Calu3 (cell line): ENCODE results near the gene ZC3H8. TPM values are rescaled to one million over a fixed set of nuclear protein-coding genes. Genes with fewer than 3 reads are reported as not detected.
"Not testable (repeated sequence)": the region's sequence is repeated elsewhere in the genome, so short reads cannot be mapped to it uniquely, and the experiment has no call there.

Experiments
- BruUV-seq: library from RNA; stranded (reverse); fragments of 400-500 nt; replicated peaks from 2 replicates; lab custom pipeline; 2021; lab: Mats Ljungman, UMichigan
- CTCF ChIA-PET: fragments of 300-600 bp; sonication (Branson Sonifier 250); formaldehyde crosslinking; loops from one replicate; lab custom pipeline; 2022; ENCODE audit warnings: antibody characterized with exemption; lab: Charles Lee
- DNase-seq: peaks from one replicate; pipeline ENCODE4 v3.0.0; 2022
- H3K27ac Mint-ChIP-seq: one replicate; pipeline ENCODE4 v1.8.0; 2022; ENCODE audit warnings: mixed read lengths; ENCODE audit not compliant: unreplicated experiment
- H3K27me3 Mint-ChIP-seq: one replicate; pipeline ENCODE4 v1.8.0; 2022; ENCODE audit warnings: mixed read lengths; ENCODE audit not compliant: unreplicated experiment
- H3K36me3 Mint-ChIP-seq: one replicate; pipeline ENCODE4 v1.8.0; 2022; ENCODE audit warnings: mild to moderate bottlenecking, moderate library complexity, mixed read lengths; ENCODE audit not compliant: insufficient read depth, unreplicated experiment
- H3K4me1 Mint-ChIP-seq: one replicate; pipeline ENCODE4 v1.8.0; 2022; ENCODE audit warnings: mild to moderate bottlenecking, low read depth, mixed read lengths; ENCODE audit not compliant: unreplicated experiment
- H3K4me3 Mint-ChIP-seq: one replicate; pipeline ENCODE4 v1.8.0; 2022; ENCODE audit warnings: mild to moderate bottlenecking, low read depth, moderate library complexity, mixed read lengths; ENCODE audit not compliant: unreplicated experiment
- H3K9me3 Mint-ChIP-seq: one replicate; pipeline ENCODE4 v1.8.0; 2022; ENCODE audit warnings: low read depth, mixed read lengths; ENCODE audit not compliant: unreplicated experiment
- intact Hi-C: fragments of 100-400 bp; cut with micrococcal nuclease; formaldehyde crosslinking; loops from one replicate; pipeline ENCODE4 v1.10.0; 2022; ENCODE audit not compliant: unreplicated experiment
- total RNA-seq: library from RNA; stranded (reverse); gene quantifications from 2 replicates; pipeline ENCODE4 v1.2.3, GENCODE V29; 2022
- TF ChIP-seq, protein P1 (sequence below): fragments of 200-600 bp; IDR thresholded peaks from one replicate; pipeline ENCODE4 v1.8.0; 2022; ENCODE audit warnings: antibody characterized with exemption; ENCODE audit not compliant: unreplicated experiment

ZC3H8 gene
- total RNA-seq, 1 experiment from 2014 or later, result 14.1 TPM

DNA sequence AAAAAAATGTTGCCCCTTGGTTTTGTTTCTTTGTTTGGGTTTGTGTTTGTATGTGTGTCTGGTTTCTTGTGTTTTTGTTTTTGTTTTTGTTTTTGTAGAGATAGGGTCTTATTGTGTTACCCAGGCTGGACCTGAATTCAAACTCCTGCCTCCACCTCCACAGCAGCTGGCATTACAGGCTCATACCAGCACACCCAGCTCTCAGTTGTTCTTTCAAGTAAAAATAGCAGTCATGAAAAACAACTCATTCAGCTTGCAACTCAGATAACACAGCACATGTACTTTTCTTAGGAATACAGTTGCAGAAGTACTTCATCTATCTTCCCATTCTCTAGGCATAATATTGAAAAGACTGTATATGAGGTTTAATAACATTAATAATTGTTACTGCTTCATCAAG lies 37.0 kb downstream of the ZC3H8 start:
- no TSS peak for BruUV-seq
- CTCF ChIA-PET, result no interaction called here
- Mint-ChIP-seq H3K9me3 (peaks cover 8% of the 10 kb centered on the region), H3K4me1 (no peaks in the 10 kb centered on the region), H3K27me3 (no peaks in the 10 kb centered on the region), H3K4me3 (no peak overlapping the region), H3K27ac (no peak overlapping the region), H3K36me3 (peaks cover 5% of the 10 kb centered on the region)
- TF ChIP-seq, protein P1, sequence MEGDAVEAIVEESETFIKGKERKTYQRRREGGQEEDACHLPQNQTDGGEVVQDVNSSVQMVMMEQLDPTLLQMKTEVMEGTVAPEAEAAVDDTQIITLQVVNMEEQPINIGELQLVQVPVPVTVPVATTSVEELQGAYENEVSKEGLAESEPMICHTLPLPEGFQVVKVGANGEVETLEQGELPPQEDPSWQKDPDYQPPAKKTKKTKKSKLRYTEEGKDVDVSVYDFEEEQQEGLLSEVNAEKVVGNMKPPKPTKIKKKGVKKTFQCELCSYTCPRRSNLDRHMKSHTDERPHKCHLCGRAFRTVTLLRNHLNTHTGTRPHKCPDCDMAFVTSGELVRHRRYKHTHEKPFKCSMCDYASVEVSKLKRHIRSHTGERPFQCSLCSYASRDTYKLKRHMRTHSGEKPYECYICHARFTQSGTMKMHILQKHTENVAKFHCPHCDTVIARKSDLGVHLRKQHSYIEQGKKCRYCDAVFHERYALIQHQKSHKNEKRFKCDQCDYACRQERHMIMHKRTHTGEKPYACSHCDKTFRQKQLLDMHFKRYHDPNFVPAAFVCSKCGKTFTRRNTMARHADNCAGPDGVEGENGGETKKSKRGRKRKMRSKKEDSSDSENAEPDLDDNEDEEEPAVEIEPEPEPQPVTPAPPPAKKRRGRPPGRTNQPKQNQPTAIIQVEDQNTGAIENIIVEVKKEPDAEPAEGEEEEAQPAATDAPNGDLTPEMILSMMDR, result no peak
- DNase-seq, result no peak
- intact Hi-C loops, result no loop called here

GRCh38 chr2:112216167-112216566 lies 38.7 kb downstream of the ZC3H8 start:
- no peak for DNase-seq
- BruUV-seq, result no TSS peak
- Mint-ChIP-seq H3K4me1 (no peaks in the 10 kb centered on the region), H3K27me3 (no peaks in the 10 kb centered on the region), H3K4me3 (no peak overlapping the region), H3K27ac (no peak overlapping the region), H3K9me3 (peaks cover 4% of the 10 kb centered on the region), H3K36me3 (peaks cover 5% of the 10 kb centered on the region)
- TF ChIP-seq, protein P1, result no peak
- CTCF ChIA-PET, result interaction anchor here (1.0 kb wide), 1 partner anchor 217 kb away, joined by 4 read pairs; the partner anchor contains the start of gene RGPD8
- intact Hi-C loops, result no loop called here

DNA sequence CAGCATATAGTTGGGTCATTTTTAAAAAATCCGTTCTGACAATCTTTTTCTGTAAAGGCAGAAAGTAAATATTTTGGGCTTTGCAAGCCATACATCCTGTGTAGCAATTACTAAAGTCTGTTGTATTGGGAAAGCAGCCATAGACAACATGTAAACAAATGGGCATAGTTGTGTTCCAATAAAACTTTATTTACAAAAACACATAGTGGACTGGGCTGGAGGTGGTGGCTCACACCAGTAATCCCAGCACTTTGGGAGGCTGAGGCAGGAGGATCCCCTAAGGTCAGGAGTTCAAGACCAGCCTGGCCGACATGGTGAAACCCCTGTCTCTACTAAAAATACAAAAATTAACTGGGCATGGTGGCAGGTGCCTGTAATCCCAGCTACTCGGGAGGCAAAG lies 46.9 kb downstream of the ZC3H8 start:
- H3K36me3 Mint-ChIP-seq, H3K9me3 Mint-ChIP-seq, H3K4me1 Mint-ChIP-seq, H3K27me3 Mint-ChIP-seq, BruUV-seq, intact Hi-C loops, CTCF ChIA-PET, DNase-seq, H3K27ac Mint-ChIP-seq, H3K4me3 Mint-ChIP-seq: not testable (repeated sequence)

- CTCF ChIA-PET, result no interaction called here
- TF ChIP-seq, protein P1, result no peak
- Mint-ChIP-seq H3K27me3 (no peaks in the 10 kb centered on the region), H3K36me3 (peaks cover 1% of the 10 kb centered on the region), H3K4me1 (no peaks in the 10 kb centered on the region), H3K27ac (no peak overlapping the region), H3K9me3 (peaks cover 5% of the 10 kb centered on the region), H3K4me3 (no peak overlapping the region)
- intact Hi-C loops, result no loop called here
- DNase-seq, result no peak
- no TSS peak for BruUV-seq
These were observed 50.4 kb downstream of the ZC3H8 start for GRCh38 chr2:112204411-112204810.

- TF ChIP-seq, protein P1, result no peak
- H3K9me3 Mint-ChIP-seq, result peaks cover 5% of the 10 kb centered on the region
- peaks cover 13% of the 10 kb centered on the region for H3K27me3 Mint-ChIP-seq
- no peak for DNase-seq
- H3K4me1 Mint-ChIP-seq, result no peaks in the 10 kb centered on the region
- CTCF ChIA-PET, result no interaction called here
- intact Hi-C loops, result no loop called here
- no peak overlapping the region for H3K4me3 Mint-ChIP-seq
- H3K27ac Mint-ChIP-seq, result no peak overlapping the region
- no TSS peak for BruUV-seq
- no peaks in the 10 kb centered on the region for H3K36me3 Mint-ChIP-seq
These were observed 53.0 kb downstream of the ZC3H8 start for GRCh38 chr2:112201696-112202430.
